ENCODE measurements around the gene IL20RA.
"Not testable (repeated sequence)": the region's sequence is repeated elsewhere in the genome, so short reads cannot be mapped to it uniquely, and the experiment has no call there.

IL20RA gene

DNA sequence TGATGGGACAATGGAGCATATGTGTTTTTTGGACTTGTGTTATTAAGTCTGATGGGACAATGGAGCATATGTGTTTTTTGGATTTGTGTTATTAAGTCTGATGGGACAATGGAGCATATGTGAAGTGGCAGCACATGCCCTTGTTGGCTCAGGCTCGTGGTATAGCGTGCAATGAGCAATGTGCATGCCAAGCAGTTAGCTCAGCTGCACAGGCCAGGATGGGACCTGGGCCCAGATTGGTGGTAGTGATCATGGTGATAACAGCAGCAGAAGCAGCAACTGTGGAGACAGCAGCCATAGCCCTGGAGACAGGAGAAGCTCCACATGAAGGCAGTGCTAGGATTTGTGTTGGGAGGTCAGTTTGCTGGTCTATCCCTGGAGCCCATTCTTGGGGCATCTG, 61.1 kb downstream of the IL20RA start:
- TF ChIP-seq CTCF (IDR thresholded peaks at IDR 0.05; ENCODE audit: low read depth, low read length, missing control alignments), result no peak
- in situ Hi-C loops (cut with HindIII; ENCODE audit: low sequenced_read_pairs), result no loop called here
- no peak overlapping the region for H3K4me3 ChIP-seq (ENCODE audit: low read depth, low read length)
- DNase-seq (ENCODE audit: low read depth), result no peak

GRCh38 chr6:136982928-136983327, 61.8 kb downstream of the IL20RA start:
- no peak for TF ChIP-seq CTCF (IDR thresholded peaks at IDR 0.05; ENCODE audit: low read depth, low read length, missing control alignments)
- DNase-seq (ENCODE audit: low read depth), result no peak
- no peak overlapping the region for H3K4me3 ChIP-seq (ENCODE audit: low read depth, low read length)
- in situ Hi-C loops (cut with HindIII; ENCODE audit: low sequenced_read_pairs), result no loop called here

GRCh38 chr6:136980070-136980469, 64.7 kb downstream of the IL20RA start:
- DNase-seq (ENCODE audit: low read depth), result no peak
- H3K4me3 ChIP-seq (ENCODE audit: low read depth, low read length), result no peak overlapping the region
- no peak for TF ChIP-seq CTCF (IDR thresholded peaks at IDR 0.05; ENCODE audit: low read depth, low read length, missing control alignments)
- in situ Hi-C loops (cut with HindIII; ENCODE audit: low sequenced_read_pairs), result no loop called here

- no peak for TF ChIP-seq CTCF (IDR thresholded peaks at IDR 0.05; ENCODE audit: low read depth, low read length, missing control alignments)
- DNase-seq (ENCODE audit: low read depth), result no peak
- in situ Hi-C loops (cut with HindIII; ENCODE audit: low sequenced_read_pairs), result no loop called here
- H3K4me3 ChIP-seq (ENCODE audit: low read depth, low read length), result no peak overlapping the region
Measured at GRCh38 chr6:136979206-136979605, 65.6 kb downstream of the IL20RA start.

- in situ Hi-C loops (cut with HindIII; ENCODE audit: low sequenced_read_pairs), result no loop called here
- DNase-seq (ENCODE audit: low read depth), result no peak
- TF ChIP-seq CTCF (IDR thresholded peaks at IDR 0.05; ENCODE audit: low read depth, low read length, missing control alignments), result no peak
- H3K4me3 ChIP-seq (ENCODE audit: low read depth, low read length), result no peak overlapping the region
Measured at GRCh38 chr6:136977075-136977474, 67.7 kb downstream of the IL20RA start.

GRCh38 chr6:136975089-136975715, 69.6 kb downstream of the IL20RA start:
- no peak for TF ChIP-seq CTCF (IDR thresholded peaks at IDR 0.05; ENCODE audit: low read depth, low read length, missing control alignments)
- DNase-seq (ENCODE audit: low read depth), result no peak
- in situ Hi-C loops (cut with HindIII; ENCODE audit: low sequenced_read_pairs), result no loop called here
- H3K4me3 ChIP-seq (ENCODE audit: low read depth, low read length), result no peak overlapping the region

DNA sequence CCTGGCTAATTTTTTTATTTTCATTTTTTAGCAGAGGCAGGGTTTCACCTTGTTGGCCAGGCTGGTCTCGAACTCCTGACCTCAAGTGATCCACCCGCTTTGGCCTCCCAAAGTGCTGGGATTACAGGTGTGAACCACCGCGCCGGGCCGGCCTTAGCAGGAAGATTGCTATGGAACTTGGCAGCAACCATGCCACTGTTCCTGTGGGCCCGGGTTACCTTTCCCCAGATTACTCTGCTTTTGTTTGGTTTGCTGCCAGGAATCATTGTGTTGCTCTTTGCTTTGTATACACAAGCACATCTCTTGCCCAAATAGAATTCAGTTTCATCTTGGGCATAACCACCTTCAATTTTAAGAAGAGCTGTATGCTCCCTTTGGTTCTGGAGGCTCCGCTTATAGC, 71.0 kb downstream of the IL20RA start:
- DNase-seq (ENCODE audit: low read depth); H3K4me3 ChIP-seq (ENCODE audit: low read depth, low read length); in situ Hi-C loops (cut with HindIII; ENCODE audit: low sequenced_read_pairs): not testable (repeated sequence)

All from astrocyte of the cerebellum (primary cell).